Stimulated activated CD8-positive, alpha-beta memory T cell treated with anti-CD3 and anti-CD28 coated beads, Interleukin-4, amount 100 ng/mL, for 4 hours (primary cell): ENCODE results near the gene ZNF320.
"Not testable (repeated sequence)": the region's sequence is repeated elsewhere in the genome, so short reads cannot be mapped to it uniquely, and the experiment has no call there.

Source experiments
- DNase-seq, 2 donors: peaks; one replicate each; pipeline ENCODE4 v3.0.0-alpha.2; 2020; ENCODE audit warnings: low read depth in 2 of 2, low spot score in 1 of 2

The ZNF320 gene

DNA sequence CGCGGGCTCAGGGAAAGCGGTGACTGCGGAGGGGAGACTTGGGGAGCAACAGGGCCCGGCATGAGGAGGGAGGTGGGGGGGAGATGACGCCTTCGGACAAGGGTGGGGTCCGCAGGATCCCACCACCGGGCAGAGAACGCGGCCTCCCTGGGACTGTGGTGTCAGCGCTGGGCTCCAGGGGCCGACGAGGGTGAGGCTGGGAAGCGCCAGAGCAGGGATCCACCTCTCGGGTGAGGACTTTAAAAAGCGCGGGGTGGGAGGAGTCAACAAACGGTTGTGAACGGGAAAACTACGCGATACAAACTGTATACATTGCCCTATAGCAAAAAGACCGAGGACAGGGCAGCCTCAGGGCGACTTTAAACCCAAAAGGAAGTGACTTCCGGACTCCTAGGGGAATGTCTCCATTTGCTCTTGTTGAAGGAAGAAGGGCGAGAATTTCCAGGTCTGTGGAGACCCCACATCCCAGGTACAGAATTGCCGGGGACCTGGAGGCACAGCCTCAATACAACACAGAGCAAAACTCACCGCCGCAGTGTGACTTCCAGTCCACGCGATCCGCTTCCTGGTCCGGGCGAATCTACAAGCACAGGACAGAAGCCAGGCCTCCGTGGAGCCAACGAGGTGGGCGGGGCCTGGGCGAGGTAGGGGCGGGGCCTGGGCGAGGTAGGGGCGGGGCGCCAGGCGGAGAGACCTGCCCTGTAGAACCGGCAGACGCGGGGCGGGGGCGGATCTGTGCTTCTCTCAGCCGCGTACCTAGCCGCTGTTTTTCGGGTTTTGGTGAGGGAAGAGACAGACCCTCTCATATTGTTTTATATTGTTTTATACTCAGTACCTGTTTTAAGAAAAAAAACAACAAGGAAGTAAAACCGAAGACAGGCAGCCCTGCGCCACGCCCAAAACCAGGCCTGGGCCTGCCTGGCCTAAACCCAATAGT lies 25.7 kb upstream of the ZNF320 start, which contains the start of gene ZNF888:
Gene ZNF888, minus strand, starts transcription at position 588 of the 937 bp plus-strand sequence. CDS start 5,555 bp downstream, outside the sequence.
- DNase-seq, result peak; percentile 70 to 73

- DNase-seq, result no peak
These were observed 20.1 kb upstream of the ZNF320 start for GRCh38 chr19:52917531-52917930.

DNA sequence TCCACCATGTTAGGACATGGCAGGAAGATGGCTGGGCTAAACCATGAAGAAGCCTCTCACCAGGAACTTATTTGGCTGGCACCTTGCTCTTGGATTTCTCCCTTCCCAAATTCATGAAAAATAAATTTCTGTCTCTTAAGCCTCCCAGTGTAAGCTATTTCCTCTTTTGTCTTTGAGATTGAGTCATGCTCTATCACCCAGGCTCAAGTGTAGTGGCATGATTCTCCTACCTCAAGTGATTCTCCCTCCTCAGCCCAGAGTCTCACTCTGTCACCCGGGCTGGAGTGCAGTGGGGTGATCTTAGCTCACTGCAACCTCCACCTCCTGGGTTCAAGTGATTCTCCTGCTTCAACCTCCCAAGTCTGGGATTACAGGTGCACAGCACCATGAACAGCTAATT lies 13.2 kb upstream of the ZNF320 start:
- no peak for DNase-seq

- not testable (repeated sequence) for DNase-seq
These were observed 6.8 kb upstream of the ZNF320 start for GRCh38 chr19:52904052-52904780.

- DNase-seq, result no peak
These were observed 4.4 kb upstream of the ZNF320 start for GRCh38 chr19:52901842-52902241.

- DNase-seq, result not testable (repeated sequence)
These were observed 1.2 kb upstream of the ZNF320 start for GRCh38 chr19:52898596-52898995.

DNA sequence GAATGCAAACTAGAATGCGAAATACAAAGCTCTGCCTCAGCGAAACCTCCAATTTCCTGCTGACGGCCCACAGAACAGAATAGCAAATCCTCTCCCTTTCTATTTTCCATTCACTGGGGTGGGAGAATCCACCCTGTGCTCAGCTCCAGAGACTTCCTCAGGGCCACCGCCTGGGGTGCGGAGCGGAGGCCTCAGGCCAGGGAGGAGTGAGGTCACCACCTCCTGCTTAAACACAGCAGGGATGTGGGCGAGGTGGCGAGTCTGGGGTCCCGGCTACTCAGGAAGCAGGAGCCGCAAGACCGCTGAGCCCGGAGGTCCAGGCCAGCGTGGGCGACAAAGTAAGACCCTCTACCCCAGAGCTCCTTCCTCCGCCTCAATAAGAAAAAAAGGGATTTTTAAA lies 666 bp upstream of the ZNF320 start:
- DNase-seq, result no peak

GRCh38 chr19:52896431-52897137 lies 851 bp downstream of the ZNF320 start:
- DNase-seq, result no peak

DNA sequence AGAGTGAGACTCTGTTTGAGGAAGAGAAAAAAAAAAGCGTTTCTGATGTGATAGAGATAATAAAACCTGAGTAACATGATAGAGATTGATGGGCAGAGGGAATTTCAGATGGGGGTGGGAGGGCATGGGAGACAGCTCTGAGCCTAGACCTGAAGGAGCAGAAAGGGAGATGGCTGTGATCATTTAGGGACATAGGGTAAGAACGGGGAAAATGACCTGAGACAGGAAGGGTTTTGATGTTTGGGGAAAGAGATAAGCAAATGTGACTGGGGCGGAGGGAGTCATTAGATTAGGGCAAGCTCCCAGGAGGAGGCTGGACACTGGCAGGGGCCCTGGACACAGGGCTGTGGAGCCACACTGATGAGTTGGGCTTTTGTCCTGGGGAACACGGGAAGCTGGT lies 6.1 kb downstream of the ZNF320 start:
- DNase-seq, result no peak

DNA sequence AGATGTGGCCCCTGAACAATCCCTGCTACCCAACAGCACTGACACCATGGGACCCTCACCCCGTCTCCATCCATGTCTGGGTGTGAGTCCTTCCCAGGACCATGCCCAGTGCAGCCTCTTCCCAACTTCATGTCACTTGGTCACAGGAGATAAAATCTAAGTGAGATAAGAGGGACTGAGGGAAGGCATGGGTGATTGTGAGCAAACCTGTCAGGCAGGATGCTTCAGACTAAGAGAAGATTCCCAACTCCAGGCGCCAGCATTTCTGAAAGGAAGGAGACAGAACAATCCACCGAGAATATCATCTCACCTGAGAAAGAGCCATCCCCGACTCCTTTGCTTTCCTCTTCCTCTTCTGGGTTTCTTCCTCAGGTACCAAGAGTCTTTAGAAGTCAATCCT lies 7.5 kb downstream of the ZNF320 start:
- DNase-seq, result no peak

- no peak for DNase-seq
These were observed 8.4 kb downstream of the ZNF320 start for GRCh38 chr19:52889076-52889475.

- no peak for DNase-seq
These were observed 16.5 kb downstream of the ZNF320 start for GRCh38 chr19:52880895-52881389.

- not testable (repeated sequence) for DNase-seq
These were observed 24.4 kb downstream of the ZNF320 start for GRCh38 chr19:52872996-52873395.

GRCh38 chr19:52871466-52871865 lies 26.0 kb downstream of the ZNF320 start:
- DNase-seq, result no peak

GRCh38 chr19:52868031-52868430 lies 29.4 kb downstream of the ZNF320 start:
- DNase-seq, result not testable (repeated sequence)

DNA sequence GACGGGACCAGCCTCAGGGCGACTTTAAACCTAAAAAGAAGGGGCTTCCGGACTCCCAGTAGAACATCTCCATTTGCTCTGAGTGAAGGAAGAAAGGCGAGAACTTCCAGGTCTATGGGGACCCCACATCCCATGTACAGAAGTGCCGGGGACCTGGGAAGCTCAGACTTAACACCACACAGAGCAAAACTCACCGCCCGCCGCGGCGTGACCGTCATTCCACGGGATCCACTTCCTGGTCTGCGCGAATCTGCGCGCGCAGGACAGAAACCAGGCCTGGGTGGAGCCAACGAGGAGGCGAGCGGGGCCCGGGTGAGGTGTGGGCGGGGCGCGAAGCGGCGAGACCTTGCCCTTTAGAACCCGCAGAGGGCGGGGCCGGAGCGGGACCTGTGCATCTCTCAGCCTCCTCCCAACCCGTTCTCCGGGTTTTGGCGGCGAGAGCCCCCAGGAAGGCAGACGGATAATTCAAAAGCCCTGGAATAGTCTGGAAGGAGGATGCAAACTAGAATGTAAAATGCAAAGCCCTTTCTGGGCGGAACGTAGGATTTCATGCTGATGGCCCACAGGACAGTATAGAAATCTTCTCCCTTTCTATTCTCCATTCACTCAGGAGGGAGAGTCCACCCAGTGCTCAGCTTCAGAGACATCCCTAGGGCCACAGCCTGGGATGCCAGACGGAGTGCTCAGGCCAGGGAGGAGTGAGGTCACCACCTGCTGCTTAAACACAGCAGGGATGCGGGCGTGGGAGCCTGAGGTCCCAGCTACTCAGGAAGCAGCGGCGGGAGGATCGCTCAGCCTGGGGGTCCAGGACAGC lies 39.9 kb downstream of the ZNF320 start, which contains the start of gene ZNF468:
Gene ZNF468, minus strand, starts transcription at position 242 of the 814 bp plus-strand sequence. CDS start 3,347 bp downstream, outside the sequence.
- DNase-seq, result peak; percentile 38 to 53

DNA sequence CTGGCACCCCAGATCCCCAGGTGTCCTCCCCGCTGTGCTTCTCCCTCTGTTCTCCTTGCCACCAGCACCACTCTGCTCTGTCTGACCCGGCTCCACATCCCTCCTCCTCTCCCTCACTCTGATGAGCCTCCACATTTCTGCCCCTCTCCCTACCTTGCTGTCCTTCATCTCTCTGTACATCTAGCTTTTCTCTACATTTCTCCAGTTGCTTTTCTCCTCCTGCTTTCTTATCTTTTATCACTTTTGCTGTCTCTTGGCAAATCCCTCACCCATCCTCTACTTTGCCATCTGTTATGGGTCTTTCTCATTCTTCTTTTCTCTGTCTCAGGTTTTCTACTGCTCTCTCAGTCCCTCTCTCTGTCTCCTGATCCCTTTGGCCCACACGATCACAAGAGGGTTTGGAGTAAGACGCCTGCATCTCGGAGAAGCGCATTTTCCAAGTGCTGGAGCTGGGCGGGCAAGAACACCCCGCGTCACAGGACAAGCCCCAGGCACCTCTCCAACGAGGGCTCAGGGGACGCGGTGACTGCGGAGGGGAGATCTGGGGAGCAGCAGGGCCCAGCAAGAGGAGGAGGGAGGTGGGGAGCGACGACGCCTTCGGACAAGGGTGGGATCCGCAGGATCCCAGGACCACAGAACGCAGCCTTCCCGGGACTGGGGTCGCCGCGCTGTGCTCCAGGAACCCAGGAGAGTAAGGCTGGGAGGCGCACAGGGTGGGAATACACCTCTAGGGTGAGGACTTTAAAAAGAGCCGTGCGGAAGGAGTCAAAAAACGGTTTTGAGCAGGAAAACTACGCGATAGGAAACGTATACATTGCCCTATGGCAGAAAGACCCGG lies 40.7 kb downstream of the ZNF320 start:
- DNase-seq, result not testable (repeated sequence)
